ENCODE results near the gene SMYD3.

Gene SMYD3

DNA sequence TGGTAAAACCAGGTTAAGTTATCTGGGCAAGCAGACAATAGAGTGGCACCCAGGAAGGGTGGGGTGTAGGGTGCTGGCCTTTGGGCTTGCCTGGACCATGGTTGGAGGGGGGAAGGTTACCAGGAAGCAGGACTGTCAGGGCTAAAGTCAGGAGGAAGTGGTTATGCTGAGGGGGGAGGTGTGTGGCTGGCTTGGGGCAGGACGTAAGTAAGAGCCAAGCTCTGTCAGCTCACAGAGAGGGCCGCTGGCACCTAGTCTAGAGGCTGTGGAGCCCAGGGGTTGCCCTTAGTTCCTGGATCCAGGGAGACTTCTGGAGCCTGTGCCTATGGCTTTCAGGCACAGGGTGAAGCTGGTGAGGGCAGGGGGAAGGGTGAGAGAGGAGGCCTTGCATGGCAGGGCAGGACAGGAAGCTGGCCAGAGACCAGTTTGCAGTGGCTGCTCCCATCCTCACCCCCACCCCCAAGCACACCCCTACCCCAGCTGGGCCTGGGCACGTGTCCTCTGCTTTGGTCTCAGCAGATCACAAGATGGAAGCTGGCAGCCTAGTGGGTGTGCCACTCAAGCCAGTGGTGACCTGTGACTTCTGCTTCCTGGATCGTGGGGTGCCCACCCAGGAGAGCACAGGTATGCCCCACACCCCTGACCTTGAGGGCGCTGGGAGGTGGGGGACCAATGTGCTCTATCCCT, 20.5 kb upstream of the SMYD3 start:
- H3K4me3 ChIP-seq (ENCODE audit: low read length): no peak overlapping the region
- TF ChIP-seq ZNF274 (IDR thresholded peaks at IDR 0.05; ENCODE audit: low read depth, low read length): no peak

GRCh38 chr1:246526915-246527314, 19.8 kb upstream of the SMYD3 start:
- H3K4me3 ChIP-seq (ENCODE audit: low read length): no peak overlapping the region
- no peak for TF ChIP-seq ZNF274 (IDR thresholded peaks at IDR 0.05; ENCODE audit: low read depth, low read length)

DNA sequence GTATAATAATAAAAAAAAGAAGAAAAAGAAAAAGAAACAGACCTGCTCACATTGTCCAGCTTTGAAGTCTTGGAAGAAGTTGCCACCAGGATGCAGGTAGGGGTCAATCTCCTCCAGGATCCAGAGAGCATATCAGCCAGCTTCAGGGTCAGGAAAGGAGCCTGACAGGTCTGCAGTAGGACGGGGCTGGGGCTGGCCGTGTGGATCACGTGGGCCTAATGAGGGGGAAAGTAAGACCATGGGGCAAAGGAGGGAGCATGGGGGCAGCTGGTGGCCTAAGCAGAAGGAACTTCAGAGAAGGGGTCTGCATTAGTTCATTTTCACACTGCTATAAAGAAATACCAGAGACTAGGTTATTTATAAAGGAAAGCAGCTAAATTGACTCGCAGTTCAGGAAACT, 19.3 kb upstream of the SMYD3 start:
- no peak for TF ChIP-seq ZNF274 (IDR thresholded peaks at IDR 0.05; ENCODE audit: low read depth, low read length)
- H3K4me3 ChIP-seq (ENCODE audit: low read length): no peak overlapping the region

DNA sequence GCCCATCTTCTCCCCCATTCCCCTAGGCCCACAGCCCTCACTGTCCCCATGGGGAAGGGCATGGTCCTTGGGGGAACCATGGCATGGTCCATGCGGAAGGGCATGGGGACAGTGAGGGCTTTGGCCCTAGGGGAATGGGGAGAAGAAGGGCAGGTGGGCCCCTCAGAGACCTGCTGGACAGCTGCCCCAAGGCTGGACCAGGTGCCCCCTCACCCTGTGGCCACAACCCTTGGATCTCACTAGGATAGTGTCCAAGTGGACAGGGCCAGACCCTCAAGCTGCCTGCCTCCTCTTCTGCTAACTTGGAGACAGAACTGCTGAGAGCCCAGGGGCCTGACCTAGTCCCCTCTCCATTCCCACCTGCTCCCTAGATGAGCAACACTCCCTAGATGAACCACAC, 12.4 kb upstream of the SMYD3 start:
- no peak overlapping the region for H3K4me3 ChIP-seq (ENCODE audit: low read length)
- TF ChIP-seq ZNF274 (IDR thresholded peaks at IDR 0.05; ENCODE audit: low read depth, low read length): no peak

DNA sequence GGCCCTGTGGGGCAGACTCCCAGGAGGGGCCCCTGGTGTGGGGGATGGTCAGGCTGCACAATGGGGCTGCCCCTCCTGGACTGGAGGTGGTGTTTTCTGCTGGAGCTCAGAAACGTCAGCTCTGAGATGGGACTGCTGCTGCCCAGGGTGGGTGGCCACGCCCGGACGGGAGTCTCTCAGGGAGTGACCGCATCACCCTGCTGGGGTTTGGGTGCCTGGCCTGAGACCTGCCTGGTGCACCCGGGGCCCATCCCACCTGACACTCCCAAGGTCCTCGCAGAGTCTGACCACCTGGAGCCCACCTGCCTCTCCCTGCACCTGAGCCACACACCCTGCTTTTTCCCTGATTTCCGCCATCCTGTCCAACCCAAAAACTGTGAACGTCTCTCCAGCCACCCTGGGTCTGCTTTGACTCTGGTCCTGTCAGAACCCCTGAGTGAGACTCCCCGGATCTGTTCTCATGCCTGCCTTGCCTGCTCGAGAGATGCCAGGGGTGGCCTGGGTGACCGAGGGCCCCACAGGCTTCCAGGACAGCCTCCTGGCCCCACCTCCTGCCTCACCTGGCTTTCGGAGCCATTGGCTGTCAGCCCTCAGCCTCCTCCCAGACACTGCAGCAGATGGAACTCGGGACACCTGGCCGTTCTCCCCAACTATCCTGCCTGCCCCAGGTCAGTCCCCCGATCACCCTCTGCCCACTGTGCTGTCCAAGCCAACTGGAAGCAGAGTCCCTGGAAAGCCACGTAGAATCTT, 11.6 kb upstream of the SMYD3 start:
- no peak overlapping the region for H3K4me3 ChIP-seq (ENCODE audit: low read length)
- no peak for TF ChIP-seq ZNF274 (IDR thresholded peaks at IDR 0.05; ENCODE audit: low read depth, low read length)

DNA sequence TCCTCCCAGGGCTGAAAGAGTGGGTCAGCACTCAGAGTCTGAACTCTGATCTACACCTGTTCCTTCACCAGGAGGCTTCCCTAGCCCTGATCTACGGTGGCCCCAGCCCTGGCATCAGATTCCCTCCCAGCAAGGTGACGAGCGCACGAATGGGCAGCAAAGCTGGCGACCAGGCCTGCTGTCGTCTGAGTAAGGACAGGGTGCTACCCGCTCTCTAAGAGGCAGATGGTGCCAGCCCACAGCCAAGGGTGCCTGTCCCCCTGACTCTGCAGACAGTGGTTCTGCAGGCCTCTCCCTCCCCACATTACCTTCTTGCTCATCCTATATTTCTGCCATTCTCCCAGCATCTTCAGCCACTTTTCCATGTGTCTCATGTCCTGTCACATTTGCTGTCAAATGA, 10.3 kb upstream of the SMYD3 start:
- no peak for TF ChIP-seq ZNF274 (IDR thresholded peaks at IDR 0.05; ENCODE audit: low read depth, low read length)
- H3K4me3 ChIP-seq (ENCODE audit: low read length): no peak overlapping the region

GRCh38 chr1:246516126-246516525, 9.0 kb upstream of the SMYD3 start:
- H3K4me3 ChIP-seq (ENCODE audit: low read length): no peak overlapping the region
- TF ChIP-seq ZNF274 (IDR thresholded peaks at IDR 0.05; ENCODE audit: low read depth, low read length): no peak

GRCh38 chr1:246515390-246516005, 8.4 kb upstream of the SMYD3 start:
- TF ChIP-seq ZNF274 (IDR thresholded peaks at IDR 0.05; ENCODE audit: low read depth, low read length): no peak

GRCh38 chr1:246513619-246514343, 6.7 kb upstream of the SMYD3 start:
- no peak overlapping the region for H3K4me3 ChIP-seq (ENCODE audit: low read length)
- no peak for TF ChIP-seq ZNF274 (IDR thresholded peaks at IDR 0.05; ENCODE audit: low read depth, low read length)

More at GRCh38 chr1:246515390-246516005, 8.4 kb upstream of the SMYD3 start:
- H3K4me3 ChIP-seq (ENCODE audit: low read length): no peak overlapping the region

- H3K4me3 ChIP-seq (ENCODE audit: low read length): no peak overlapping the region
- TF ChIP-seq ZNF274 (IDR thresholded peaks at IDR 0.05; ENCODE audit: low read depth, low read length): no peak
Observed at GRCh38 chr1:246513041-246513440, 6.0 kb upstream of the SMYD3 start.

DNA sequence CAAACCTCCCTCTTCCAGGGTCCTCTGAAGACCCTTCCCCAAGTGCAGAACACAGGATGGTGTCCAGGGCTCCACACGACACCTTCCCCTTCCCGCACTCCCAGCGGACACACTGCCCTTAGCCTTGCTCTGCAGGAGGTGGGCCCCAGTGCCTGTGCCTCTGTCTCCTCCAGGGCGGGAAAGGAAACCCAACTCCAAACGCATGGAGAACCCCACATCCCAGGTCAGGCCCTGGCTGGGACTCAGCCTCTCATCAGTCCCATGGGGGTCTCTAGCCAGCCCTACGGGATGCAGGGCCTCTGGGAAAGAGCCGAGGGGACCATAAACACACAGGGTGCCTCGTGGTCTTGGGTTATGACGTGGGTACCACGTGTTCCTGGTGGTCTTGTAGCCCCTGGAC, 5.6 kb upstream of the SMYD3 start:
- no peak for TF ChIP-seq ZNF274 (IDR thresholded peaks at IDR 0.05; ENCODE audit: low read depth, low read length)
- no peak overlapping the region for H3K4me3 ChIP-seq (ENCODE audit: low read length)

- no peak overlapping the region for H3K4me3 ChIP-seq (ENCODE audit: low read length)
- no peak for TF ChIP-seq ZNF274 (IDR thresholded peaks at IDR 0.05; ENCODE audit: low read depth, low read length)
Observed at GRCh38 chr1:246512230-246512629, 5.2 kb upstream of the SMYD3 start.

GRCh38 chr1:246511203-246511602, 4.1 kb upstream of the SMYD3 start:
- H3K4me3 ChIP-seq (ENCODE audit: low read length): no peak overlapping the region
- TF ChIP-seq ZNF274 (IDR thresholded peaks at IDR 0.05; ENCODE audit: low read depth, low read length): no peak
